Lung (tissue), 12 donors: ENCODE results near the gene TTPAL. TPM values are rescaled to one million over a fixed set of nuclear protein-coding genes. Genes with fewer than 3 reads are reported as not detected.

Experiments used
- ATAC-seq: fragments of 200-7000 bp; cut with Tn5 transposase; one replicate; pipeline ENCODE4 v1.9.1; 2020; ENCODE audit warnings: moderate number of reproducible peaks; ENCODE audit not compliant: insufficient read depth, low FRiP score
- DNase-seq, 3 donors: peaks; one replicate each; pipeline ENCODE4 v3.0.0-alpha.2; 2013 to 2017
- H3K27ac ChIP-seq, 2 donors: one replicate each; pipeline ENCODE4 v1.5.1; 2013; ENCODE audit warnings: mild to moderate bottlenecking in 2 of 2, moderate library complexity in 2 of 2, control low read depth in 1 of 2, inconsistent platforms in 1 of 2, low read depth in 1 of 2, low read length in 1 of 2
- H3K27me3 ChIP-seq, 3 donors: one replicate each; pipeline ENCODE4 v1.5.1; 2013; ENCODE audit warnings: low read length in 2 of 3; ENCODE audit not compliant: control insufficient read depth in 3 of 3, insufficient read depth in 3 of 3
- H3K36me3 ChIP-seq, 4 donors: one replicate each; pipeline ENCODE4 v1.5.1; 2013; ENCODE audit warnings: low read length in 4 of 4, mild to moderate bottlenecking in 1 of 4, moderate library complexity in 1 of 4; ENCODE audit not compliant: control insufficient read depth in 4 of 4, insufficient read depth in 4 of 4
- H3K4me1 ChIP-seq, 5 donors: one replicate each; pipeline ENCODE4 v1.5.1; 2013; ENCODE audit warnings: low read length in 5 of 5, mild to moderate bottlenecking in 2 of 5, moderate library complexity in 1 of 5; ENCODE audit not compliant: control insufficient read depth in 5 of 5, insufficient read depth in 5 of 5
- H3K4me3 ChIP-seq: one replicate; pipeline ENCODE4 v1.5.1; 2013; ENCODE audit warnings: mild to moderate bottlenecking, control low read depth, moderate library complexity
- H3K9ac ChIP-seq, 2 donors: one replicate each; pipeline ENCODE4 v1.5.1; 2013; ENCODE audit warnings: low read length in 2 of 2, control low read depth in 1 of 2; ENCODE audit not compliant: insufficient read depth in 1 of 2
- H3K9me3 ChIP-seq, 4 donors: one replicate each; pipeline ENCODE4 v1.5.1; 2013; ENCODE audit warnings: low read length in 3 of 4, mild to moderate bottlenecking in 1 of 4, moderate library complexity in 1 of 4; ENCODE audit not compliant: control insufficient read depth in 4 of 4, insufficient read depth in 3 of 4
- CTCF ChIP-seq: IDR thresholded peaks from 2 replicates; pipeline ENCODE4 v1.5.1; 2012; ENCODE audit warnings: mild to moderate bottlenecking; ENCODE audit errors: control extremely low read depth, extremely low read depth
- WGBS, 2 donors: extraction: QIAGEN DNeasy Blood & Tissue Kit; methylation state at CpG; one replicate each; pipeline ENCODE4 v1.1.7; 2013; 5-methylcytosine and 5-hydroxymethylcytosine counted together
- polyA plus RNA-seq, 2 donors: library from polyadenylated mRNA; stranded (reverse); fragments of 200-250 nt; gene quantifications; one replicate each; pipeline ENCODE4 v1.2.1, GENCODE V29; 2013
- total RNA-seq, 2 donors: library from RNA; depleted of rRNA in 1 of 2; stranded (reverse); fragments of >200 nt in 1 of 2; gene quantifications; one replicate each; pipeline ENCODE4 v1.2.1, GENCODE V29; 2014 to 2021
- donor health status: control.
- donor health status: control.
- donor health status: Bipolar disorder and iron deficiency.
- donor health status: healthy.
- donor health status: DM: yes; HTN: yes; CAD: no.

TTPAL gene
- total and polyA plus RNA-seq, 4 donors: 3.2 to 13.8 (median 6.2) TPM

GRCh38 chr20:44461142-44461802 is 14.4 kb upstream of the TTPAL start:
- no peak overlapping the region for H3K9ac ChIP-seq

DNA sequence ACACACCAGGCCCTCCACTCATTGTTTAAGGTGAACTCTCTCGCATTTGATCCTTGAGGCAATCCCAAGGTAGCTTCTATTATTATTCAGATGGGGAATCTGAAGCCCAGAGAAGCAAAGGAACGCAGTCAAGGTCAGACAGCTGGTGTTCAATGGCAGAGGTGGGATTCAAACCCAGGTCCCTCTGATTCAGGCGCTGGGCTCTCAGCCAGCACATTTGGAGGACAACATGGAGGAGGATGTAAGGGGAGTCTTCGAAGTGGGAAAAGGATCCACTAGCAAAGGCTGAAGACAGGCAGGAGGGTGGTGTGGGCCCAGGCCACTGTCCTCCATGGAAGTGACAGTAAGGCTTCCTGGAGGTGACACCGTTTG is 13.9 kb upstream of the TTPAL start:
- ATAC-seq (no peak), DNase-seq (no peak)
- no peak overlapping the region for H3K9ac ChIP-seq
- peaks cover 0 to 5% (median 0%) of the 10 kb centered on the region in 5 donors for H3K4me1 ChIP-seq
- no peaks in the 10 kb centered on the region for H3K27me3 ChIP-seq
- H3K4me3 ChIP-seq: no peak overlapping the region
- no peak for TF ChIP-seq CTCF
- 84 to 90% methylated on average over 5 of the region's 5 CpGs for WGBS, 2 donors
- no peak overlapping the region for H3K27ac ChIP-seq
- no peaks in the 10 kb centered on the region for H3K9me3 ChIP-seq
- no peaks in the 10 kb centered on the region for H3K36me3 ChIP-seq

More at GRCh38 chr20:44461142-44461802, 14.4 kb upstream of the TTPAL start:
- 74 to 83% methylated on average over 6 of the region's 6 CpGs for WGBS, 2 donors
- Histone ChIP-seq H3K27ac (no peak overlapping the region), H3K27me3 (no peaks in the 10 kb centered on the region), H3K4me1 (peaks cover 0 to 5% (median 0%) of the 10 kb centered on the region in 5 donors), H3K9me3 (no peaks in the 10 kb centered on the region), H3K4me3 (no peak overlapping the region), H3K36me3 (no peaks in the 10 kb centered on the region)
- DNase-seq (no peak), ATAC-seq (no peak)
- TF ChIP-seq CTCF: no peak

GRCh38 chr20:44463466-44463865 is 12.2 kb upstream of the TTPAL start:
- WGBS, 2 donors: 77 to 84% methylated on average over 5 of the region's 5 CpGs
- no peak overlapping the region for H3K4me3 ChIP-seq
- no peaks in the 10 kb centered on the region for H3K9me3 ChIP-seq
- DNase-seq (no peak), ATAC-seq (no peak)
- H3K27me3 ChIP-seq: no peaks in the 10 kb centered on the region
- no peak overlapping the region for H3K27ac ChIP-seq
- peaks cover 0 to 2% (median 0%) of the 10 kb centered on the region in 5 donors for H3K4me1 ChIP-seq
- TF ChIP-seq CTCF: no peak
- no peak overlapping the region for H3K9ac ChIP-seq
- no peaks in the 10 kb centered on the region for H3K36me3 ChIP-seq

GRCh38 chr20:44464514-44464913 is 11.2 kb upstream of the TTPAL start:
- WGBS, 2 donors: 84 to 87% methylated on average over 3 of the region's 3 CpGs
- ATAC-seq: no peak
- DNase-seq: no peak
- Histone ChIP-seq H3K4me3 (no peak overlapping the region), H3K9me3 (no peaks in the 10 kb centered on the region), H3K36me3 (no peaks in the 10 kb centered on the region), H3K9ac (no peak overlapping the region), H3K27ac (no peak overlapping the region), H3K4me1 (peaks cover 0 to 2% (median 0%) of the 10 kb centered on the region in 5 donors), H3K27me3 (no peaks in the 10 kb centered on the region)
- no peak for TF ChIP-seq CTCF
